H9 (cell line): ENCODE data around the gene TMEM132D. TPM values are rescaled to one million over a fixed set of nuclear protein-coding genes. Genes with fewer than 3 reads are reported as not detected.

Source experiments
- DNase-seq: peaks from one replicate; pipeline ENCODE4 v3.0.0-alpha.2; 2017
- H2AFZ ChIP-seq: one replicate; pipeline ENCODE4 v1.6.1; 2013; ENCODE audit warnings: mild to moderate bottlenecking, low read length, control low read depth, moderate library complexity
- H2AK5ac ChIP-seq: 2 replicates; pipeline ENCODE4 v1.6.1; 2013; ENCODE audit warnings: low read length, control low read depth, mixed read lengths; ENCODE audit not compliant: insufficient read length
- H2BK120ac ChIP-seq: one replicate; pipeline ENCODE4 v1.6.1; 2013; ENCODE audit warnings: low read depth, mild to moderate bottlenecking, low read length, control low read depth, inconsistent platforms; ENCODE audit not compliant: poor library complexity, severe bottlenecking
- H2BK12ac ChIP-seq: 2 replicates; pipeline ENCODE4 v1.6.1; 2013; ENCODE audit warnings: low read length, control low read depth, mixed read lengths, low read depth; ENCODE audit not compliant: insufficient read length
- H2BK15ac ChIP-seq: 2 replicates; pipeline ENCODE4 v1.6.1; 2013; ENCODE audit warnings: low read depth, low read length, control low read depth
- H2BK20ac ChIP-seq: one replicate; pipeline ENCODE4 v1.6.1; 2013; ENCODE audit warnings: low read depth, mild to moderate bottlenecking, low read length, control low read depth, inconsistent platforms; ENCODE audit not compliant: poor library complexity, severe bottlenecking
- H2BK5ac ChIP-seq: 2 replicates; pipeline ENCODE4 v1.6.1; 2013; ENCODE audit warnings: low read length, control low read depth, mixed read lengths; ENCODE audit not compliant: insufficient read length
- H3K14ac ChIP-seq: 2 replicates; pipeline ENCODE4 v1.6.1; 2013; ENCODE audit warnings: low read length, control low read depth; ENCODE audit not compliant: insufficient read depth
- H3K18ac ChIP-seq: 2 replicates; pipeline ENCODE4 v1.6.1; 2013; ENCODE audit warnings: low read depth, mild to moderate bottlenecking, mixed read lengths, low read length, control low read depth; ENCODE audit not compliant: insufficient read length
- H3K23ac ChIP-seq: 2 replicates; pipeline ENCODE4 v1.6.1; 2013; ENCODE audit warnings: low read length, control low read depth, mixed read lengths, low read depth; ENCODE audit not compliant: insufficient read length
- H3K23me2 ChIP-seq: 2 replicates; pipeline ENCODE4 v1.6.1; 2013; ENCODE audit warnings: low read depth, mild to moderate bottlenecking, mixed read lengths, low read length, control low read depth; ENCODE audit not compliant: insufficient read length, poor library complexity, severe bottlenecking
- H3K27ac ChIP-seq: 2 replicates; pipeline ENCODE4 v1.5.1; 2013; ENCODE audit warnings: low read length, control low read depth, mixed read lengths, low read depth; ENCODE audit not compliant: insufficient read length
- H3K27me3 ChIP-seq: 2 replicates; pipeline ENCODE4 v1.6.1; 2013; ENCODE audit warnings: low read length, control low read depth, inconsistent platforms; ENCODE audit not compliant: insufficient read depth
- H3K4ac ChIP-seq: 2 replicates; pipeline ENCODE4 v1.6.1; 2013; ENCODE audit warnings: low read depth, mild to moderate bottlenecking, control low read depth, inconsistent platforms, low read length, moderate library complexity
- H3K4me1 ChIP-seq: 2 replicates; pipeline ENCODE4 v1.6.1; 2013; ENCODE audit warnings: low read length, control low read depth, inconsistent platforms; ENCODE audit not compliant: insufficient read depth
- H3K4me2 ChIP-seq: 2 replicates; pipeline ENCODE4 v1.6.1; 2013; ENCODE audit warnings: low read length, control low read depth, mixed read lengths; ENCODE audit not compliant: insufficient read length, insufficient read depth
- H3K56ac ChIP-seq: 2 replicates; pipeline ENCODE4 v1.6.1; 2013; ENCODE audit warnings: low read depth, mild to moderate bottlenecking, mixed read lengths, low read length, control low read depth; ENCODE audit not compliant: insufficient read length
- H3K79me1 ChIP-seq: 2 replicates; pipeline ENCODE4 v1.6.1; 2013; ENCODE audit warnings: low read depth, mild to moderate bottlenecking, moderate library complexity, low read length, control low read depth, inconsistent platforms; ENCODE audit not compliant: insufficient read depth, poor library complexity, severe bottlenecking
- H3K79me2 ChIP-seq: 2 replicates; pipeline ENCODE4 v1.6.1; 2013; ENCODE audit warnings: low read length, control low read depth, inconsistent platforms; ENCODE audit not compliant: insufficient read depth
- H3K9ac ChIP-seq: 2 replicates; pipeline ENCODE4 v1.6.1; 2013; ENCODE audit warnings: low read length, control low read depth, mixed read lengths; ENCODE audit not compliant: insufficient read length; ENCODE audit errors: extremely low read depth
- H3K9me3 ChIP-seq: one replicate; pipeline ENCODE4 v1.6.1; 2013; ENCODE audit warnings: low read depth, low read length, inconsistent platforms; ENCODE audit not compliant: control insufficient read depth
- H3T11ph ChIP-seq: one replicate; pipeline ENCODE4 v1.6.1; 2013; ENCODE audit warnings: mild to moderate bottlenecking, low read length, control low read depth, inconsistent platforms
- H4K20me1 ChIP-seq: one replicate; pipeline ENCODE4 v1.6.1; 2013; ENCODE audit not compliant: control insufficient read depth, insufficient read length, insufficient read depth
- H4K5ac ChIP-seq: 2 replicates; pipeline ENCODE4 v1.6.1; 2013; ENCODE audit warnings: low read depth, mild to moderate bottlenecking, mixed read lengths, low read length, control low read depth; ENCODE audit not compliant: insufficient read length
- H4K8ac ChIP-seq: replicated peaks from 2 replicates; pipeline ENCODE4 v1.6.1; 2013; ENCODE audit warnings: low read length, control low read depth, mixed read lengths, low read depth; ENCODE audit not compliant: insufficient read length
- H4K91ac ChIP-seq: 2 replicates; pipeline ENCODE4 v1.6.1; 2013; ENCODE audit warnings: low read depth, mild to moderate bottlenecking, moderate library complexity, mixed read lengths, low read length, control low read depth; ENCODE audit not compliant: insufficient read length
- H3K27ac Mint-ChIP-seq, 3 experiments: 2 replicates in 2 of 3; 3 replicates in 1 of 3; pipeline ENCODE4 v1.8.0; 2020 to 2021; ENCODE audit warnings: mixed read lengths in 3 of 3, mild to moderate bottlenecking in 1 of 3, moderate library complexity in 1 of 3
- H3K27me3 Mint-ChIP-seq: 2 replicates; pipeline ENCODE4 v1.8.0; 2021; ENCODE audit warnings: low read depth, mild to moderate bottlenecking, moderate library complexity, mixed read lengths
- H3K36me3 Mint-ChIP-seq, 3 experiments: 2 replicates in 2 of 3; 3 replicates in 1 of 3; pipeline ENCODE4 v1.8.0; 2020 to 2021; ENCODE audit warnings: low read depth in 3 of 3, mixed read lengths in 3 of 3; ENCODE audit not compliant: insufficient read depth in 1 of 3
- H3K4me1 Mint-ChIP-seq, 2 experiments: 2 replicates each; pipeline ENCODE4 v1.8.0; 2020; ENCODE audit warnings: mixed read lengths in 2 of 2
- H3K4me3 Mint-ChIP-seq, 2 experiments: 2 replicates in 1 of 2; 3 replicates in 1 of 2; pipeline ENCODE4 v1.8.0; 2020 to 2021; ENCODE audit warnings: mild to moderate bottlenecking in 2 of 2, mixed read lengths in 2 of 2, moderate library complexity in 1 of 2
- H3K9me3 Mint-ChIP-seq, 2 experiments: 2 replicates in 1 of 2; 3 replicates in 1 of 2; pipeline ENCODE4 v1.8.0; 2020; ENCODE audit warnings: mild to moderate bottlenecking in 2 of 2, mixed read lengths in 2 of 2, moderate library complexity in 1 of 2
- WGBS: extraction: QIAGEN DNeasy Blood & Tissue Kit; methylation state at CpG from one replicate; pipeline ENCODE4 v1.1.7; 2013; ENCODE audit warnings: missing lambda C conversion rate, low lambda C conversion rate, mixed read lengths; ENCODE audit not compliant: insufficient read length; ENCODE audit errors: extremely low coverage; 5-methylcytosine and 5-hydroxymethylcytosine counted together
- total RNA-seq: library from RNA; stranded (reverse); gene quantifications from 2 replicates; pipeline ENCODE4 v1.2.1, GENCODE V29; 2021
- TF ChIP-seq, protein P1 (sequence below): fragments of 200-600 bp; sonication (generic); conservative IDR thresholded peaks from 3 replicates; pipeline ENCODE4 v1.8.0; 2021; ENCODE audit warnings: antibody characterized with exemption, mild to moderate bottlenecking

Gene TMEM132D
- total RNA-seq, 1 experiment from 2014 or later = 6.1 TPM

- H3K18ac ChIP-seq = no peak overlapping the region
- DNase-seq = no peak
- Mint-ChIP-seq H3K9me3 (no peaks in the 10 kb centered on the region), H3K4me1 (peaks cover 7 to 8% of the 10 kb centered on the region in 2 experiments; a peak in 3 of 4 replicates), H3K4me3 (no peak overlapping the region), H3K27ac (no peak overlapping the region), H3K27me3 (no peaks in the 10 kb centered on the region), H3K36me3 (no peaks in the 10 kb centered on the region)
- H2BK120ac ChIP-seq = no peak overlapping the region
- no peaks in the 10 kb centered on the region for H3K4me1 ChIP-seq
- no peak overlapping the region for H3K4me2 ChIP-seq
- no peak overlapping the region for H2BK15ac ChIP-seq
- H3K79me2 ChIP-seq = peaks cover 2% of the 10 kb centered on the region; the same call in 1 of the 2 replicates
- TF ChIP-seq, protein P1, sequence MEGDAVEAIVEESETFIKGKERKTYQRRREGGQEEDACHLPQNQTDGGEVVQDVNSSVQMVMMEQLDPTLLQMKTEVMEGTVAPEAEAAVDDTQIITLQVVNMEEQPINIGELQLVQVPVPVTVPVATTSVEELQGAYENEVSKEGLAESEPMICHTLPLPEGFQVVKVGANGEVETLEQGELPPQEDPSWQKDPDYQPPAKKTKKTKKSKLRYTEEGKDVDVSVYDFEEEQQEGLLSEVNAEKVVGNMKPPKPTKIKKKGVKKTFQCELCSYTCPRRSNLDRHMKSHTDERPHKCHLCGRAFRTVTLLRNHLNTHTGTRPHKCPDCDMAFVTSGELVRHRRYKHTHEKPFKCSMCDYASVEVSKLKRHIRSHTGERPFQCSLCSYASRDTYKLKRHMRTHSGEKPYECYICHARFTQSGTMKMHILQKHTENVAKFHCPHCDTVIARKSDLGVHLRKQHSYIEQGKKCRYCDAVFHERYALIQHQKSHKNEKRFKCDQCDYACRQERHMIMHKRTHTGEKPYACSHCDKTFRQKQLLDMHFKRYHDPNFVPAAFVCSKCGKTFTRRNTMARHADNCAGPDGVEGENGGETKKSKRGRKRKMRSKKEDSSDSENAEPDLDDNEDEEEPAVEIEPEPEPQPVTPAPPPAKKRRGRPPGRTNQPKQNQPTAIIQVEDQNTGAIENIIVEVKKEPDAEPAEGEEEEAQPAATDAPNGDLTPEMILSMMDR = no peak
- H3K27ac ChIP-seq = no peak overlapping the region
- no peak overlapping the region for H3T11ph ChIP-seq
- H2BK20ac ChIP-seq = no peak overlapping the region
- no peak overlapping the region for H4K91ac ChIP-seq
- no peak overlapping the region for H2AFZ ChIP-seq
- no peaks in the 10 kb centered on the region for H3K9me3 ChIP-seq
- H2BK12ac ChIP-seq = no peak overlapping the region
- H3K9ac ChIP-seq = no peak overlapping the region
- H3K23me2 ChIP-seq = no peaks in the 10 kb centered on the region
- H3K4ac ChIP-seq = no peak overlapping the region
- H4K8ac ChIP-seq = no peak overlapping the region
- no peaks in the 10 kb centered on the region for H3K79me1 ChIP-seq
- H3K27me3 ChIP-seq = no peaks in the 10 kb centered on the region
- no CpG with 5 or more reads among the region's 2 CpGs for WGBS
- no peak overlapping the region for H3K14ac ChIP-seq
- H2AK5ac ChIP-seq = no peak overlapping the region
- no peak overlapping the region for H4K5ac ChIP-seq
- no peak overlapping the region for H3K23ac ChIP-seq
- no peak overlapping the region for H3K56ac ChIP-seq
- no peaks in the 10 kb centered on the region for H4K20me1 ChIP-seq
- H2BK5ac ChIP-seq = no peak overlapping the region
Measured at GRCh38 chr12:129523621-129524020, 380.2 kb downstream of the TMEM132D start.
